ENCODE data around the gene SOST. TPM values are rescaled to one million over a fixed set of nuclear protein-coding genes. Genes with fewer than 3 reads are reported as not detected.

Gene SOST
- total RNA-seq, 1 donor from 2014 or later, result not detected

- peak; percentile 73 for DNase-seq (ENCODE audit: low read depth)
These were observed 16.0 kb upstream of the SOST start for GRCh38 chr17:43774304-43775250.

GRCh38 chr17:43772877-43773648, 14.5 kb upstream of the SOST start:
- no peak for DNase-seq (ENCODE audit: low read depth)

GRCh38 chr17:43771463-43771862, 12.9 kb upstream of the SOST start:
- no peak for DNase-seq (ENCODE audit: low read depth)

GRCh38 chr17:43770957-43771356, 12.4 kb upstream of the SOST start:
- DNase-seq (ENCODE audit: low read depth), result no peak

GRCh38 chr17:43769859-43770258, 11.3 kb upstream of the SOST start:
- DNase-seq (ENCODE audit: low read depth), result no peak

- no peak for DNase-seq (ENCODE audit: low read depth)
These were observed 10.8 kb upstream of the SOST start for GRCh38 chr17:43769426-43769825.

- no peak for DNase-seq (ENCODE audit: low read depth)
These were observed 10.4 kb upstream of the SOST start for GRCh38 chr17:43768943-43769342.

- no peak for DNase-seq (ENCODE audit: low read depth)
These were observed 9.8 kb upstream of the SOST start for GRCh38 chr17:43768382-43768781.

GRCh38 chr17:43767713-43768059, 9.1 kb upstream of the SOST start:
- no peak for DNase-seq (ENCODE audit: low read depth)

- no peak for DNase-seq (ENCODE audit: low read depth)
These were observed 8.6 kb upstream of the SOST start for GRCh38 chr17:43767053-43767712.

GRCh38 chr17:43766413-43767052, 7.9 kb upstream of the SOST start:
- DNase-seq (ENCODE audit: low read depth), result peak; percentile 36

GRCh38 chr17:43760254-43760852, 1.8 kb upstream of the SOST start:
- peak; percentile 93 for DNase-seq (ENCODE audit: low read depth)

GRCh38 chr17:43759836-43760235, 1.2 kb upstream of the SOST start:
- no peak for DNase-seq (ENCODE audit: low read depth)

GRCh38 chr17:43758086-43758485, 505 bp downstream of the SOST start:
- DNase-seq (ENCODE audit: low read depth), result no peak

- DNase-seq (ENCODE audit: low read depth), result no peak
These were observed 1.4 kb downstream of the SOST start for GRCh38 chr17:43757171-43757660.

- no peak for DNase-seq (ENCODE audit: low read depth)
These were observed 2.4 kb downstream of the SOST start for GRCh38 chr17:43756201-43756600.

- DNase-seq (ENCODE audit: low read depth), result no peak
These were observed 3.2 kb downstream of the SOST start for GRCh38 chr17:43755389-43755875.

- DNase-seq (ENCODE audit: low read depth), result no peak
These were observed 3.6 kb downstream of the SOST start for GRCh38 chr17:43754947-43755346.

GRCh38 chr17:43753493-43754129, 5.0 kb downstream of the SOST start:
- peak; percentile 43 for DNase-seq (ENCODE audit: low read depth)

- DNase-seq (ENCODE audit: low read depth), result no peak
These were observed 8.4 kb downstream of the SOST start for GRCh38 chr17:43750153-43750552.

All from myocyte (in vitro differentiated cells).